ENCODE data around the gene TPPP2.

DNA sequence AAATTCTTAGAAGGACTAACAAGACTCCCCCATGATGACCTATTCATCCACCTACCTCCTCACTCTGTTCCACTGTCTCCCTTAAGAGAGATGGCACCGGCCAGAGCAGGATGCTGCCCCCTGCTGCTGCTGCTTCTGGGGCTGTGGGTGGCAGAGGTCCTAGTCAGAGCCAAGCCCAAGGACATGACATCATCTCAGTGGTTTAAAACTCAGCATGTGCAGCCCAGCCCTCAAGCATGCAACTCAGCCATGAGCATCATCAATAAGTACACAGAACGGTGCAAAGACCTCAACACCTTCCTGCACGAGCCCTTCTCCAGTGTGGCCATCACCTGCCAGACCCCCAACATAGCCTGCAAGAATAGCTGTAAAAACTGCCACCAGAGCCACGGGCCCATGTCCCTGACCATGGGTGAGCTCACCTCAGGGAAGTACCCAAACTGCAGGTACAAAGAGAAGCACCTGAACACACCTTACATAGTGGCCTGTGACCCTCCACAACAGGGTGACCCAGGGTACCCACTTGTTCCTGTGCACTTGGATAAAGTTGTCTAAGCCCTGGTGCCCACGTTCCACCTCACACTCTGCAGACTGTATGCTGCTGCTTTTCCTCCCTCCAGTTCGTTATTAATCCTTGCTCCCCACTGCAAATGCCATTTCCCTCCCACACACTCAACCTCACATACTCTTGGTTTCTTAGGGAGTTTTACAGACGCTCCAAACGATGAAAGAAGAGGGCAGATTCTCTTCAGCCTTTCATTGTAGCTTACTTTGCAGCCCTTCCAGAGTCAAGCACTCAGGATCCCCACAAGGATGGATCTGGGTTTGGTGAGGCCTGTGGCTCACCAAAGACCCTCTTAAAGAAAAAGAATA is 28.0 kb downstream of the TPPP2 start, which contains the start of gene RNASE8:
- TF ChIP-seq CTCF (conservative IDR thresholded peaks at IDR 0.05 in 1 of 2, IDR thresholded peaks at IDR 0.05 in 1 of 2; ENCODE audit: low read depth in 1 of 2, low read length in 2 of 2) (peak in 1 of 2 donors; percentile 2), EZH2 (IDR thresholded peaks at IDR 0.05; ENCODE audit: low read length, missing control alignments) (no peak)

All from fibroblast of lung (primary cell).